SH-SY5Y (cell line): ENCODE measurements around the gene SMS.

ENCODE experiments used
- GATA2 ChIP-seq: IDR thresholded peaks from 2 replicates; pipeline ENCODE4 v1.6.1; 2011; ENCODE audit warnings: mild to moderate bottlenecking, low read depth, low read length
- GATA3 ChIP-seq: IDR thresholded peaks from 2 replicates; pipeline ENCODE4 v1.6.1; 2011; ENCODE audit warnings: low read depth, mild to moderate bottlenecking, low read length, moderate library complexity

DNA sequence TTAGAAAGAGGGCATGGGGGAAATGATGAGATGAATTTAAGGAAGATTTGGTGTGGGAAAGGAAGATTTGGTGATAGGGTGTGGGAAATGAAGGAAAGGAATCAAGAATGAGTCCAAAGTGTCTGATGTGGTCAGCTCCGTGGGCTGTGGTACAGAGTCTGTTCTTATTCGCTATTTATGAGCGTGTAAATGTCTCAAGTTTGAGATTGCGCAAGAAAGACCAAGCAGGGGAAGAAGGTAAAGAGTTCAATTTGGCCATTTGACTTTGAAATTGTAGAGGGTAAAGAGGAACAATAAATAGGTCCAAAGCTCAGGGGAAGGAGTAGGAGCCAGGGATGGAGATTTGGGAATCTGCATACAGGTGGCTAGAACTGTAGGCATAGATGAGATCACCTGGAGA, 11.3 kb upstream of the SMS start:
- no peak for TF ChIP-seq GATA2
- no peak for TF ChIP-seq GATA3
